Measurements from ENCODE around the gene CSMD2.

The CSMD2 gene

GRCh38 chr1:33709783-33710718 is 455.0 kb downstream of the CSMD2 start:
- no peak overlapping the region for H3K27ac ChIP-seq (ENCODE audit: low read depth, low read length)
- H3K4me1 ChIP-seq (ENCODE audit: control insufficient read depth, insufficient read depth, low read length): no peaks in the 10 kb centered on the region
- no peaks in the 10 kb centered on the region for H3K27me3 ChIP-seq (ENCODE audit: control insufficient read depth, insufficient read depth, low read length)
- H3K9ac ChIP-seq (ENCODE audit: low read length): no peak overlapping the region
- H3K4me3 ChIP-seq (ENCODE audit: low read length): no peak overlapping the region
- H3K36me3 ChIP-seq (ENCODE audit: control insufficient read depth, insufficient read depth, low read length): no peaks in the 10 kb centered on the region

- Histone ChIP-seq H3K4me1 (ENCODE audit: control insufficient read depth, insufficient read depth, low read length) (no peaks in the 10 kb centered on the region), H3K27ac (ENCODE audit: low read depth, low read length) (no peak overlapping the region), H3K36me3 (ENCODE audit: control insufficient read depth, insufficient read depth, low read length) (no peaks in the 10 kb centered on the region), H3K4me3 (ENCODE audit: low read length) (no peak overlapping the region), H3K27me3 (ENCODE audit: control insufficient read depth, insufficient read depth, low read length) (no peaks in the 10 kb centered on the region), H3K9ac (ENCODE audit: low read length) (no peak overlapping the region)
Observed at GRCh38 chr1:33709174-33709782, 455.8 kb downstream of the CSMD2 start.

GRCh38 chr1:33706634-33707255 is 458.3 kb downstream of the CSMD2 start:
- H3K4me1 ChIP-seq (ENCODE audit: control insufficient read depth, insufficient read depth, low read length): no peaks in the 10 kb centered on the region
- H3K27me3 ChIP-seq (ENCODE audit: control insufficient read depth, insufficient read depth, low read length): no peaks in the 10 kb centered on the region
- H3K4me3 ChIP-seq (ENCODE audit: low read length): no peak overlapping the region
- no peaks in the 10 kb centered on the region for H3K36me3 ChIP-seq (ENCODE audit: control insufficient read depth, insufficient read depth, low read length)
- H3K27ac ChIP-seq (ENCODE audit: low read depth, low read length): no peak overlapping the region
- H3K9ac ChIP-seq (ENCODE audit: low read length): no peak overlapping the region

GRCh38 chr1:33703464-33703863 is 461.6 kb downstream of the CSMD2 start:
- Histone ChIP-seq H3K9ac (ENCODE audit: low read length) (no peak overlapping the region), H3K4me3 (ENCODE audit: low read length) (no peak overlapping the region), H3K36me3 (ENCODE audit: control insufficient read depth, insufficient read depth, low read length) (no peaks in the 10 kb centered on the region), H3K27me3 (ENCODE audit: control insufficient read depth, insufficient read depth, low read length) (no peaks in the 10 kb centered on the region), H3K4me1 (ENCODE audit: control insufficient read depth, insufficient read depth, low read length) (no peaks in the 10 kb centered on the region), H3K27ac (ENCODE audit: low read depth, low read length) (no peak overlapping the region)

GRCh38 chr1:33698361-33699035 is 466.5 kb downstream of the CSMD2 start:
- no peaks in the 10 kb centered on the region for H3K36me3 ChIP-seq (ENCODE audit: control insufficient read depth, insufficient read depth, low read length)
- no peaks in the 10 kb centered on the region for H3K4me1 ChIP-seq (ENCODE audit: control insufficient read depth, insufficient read depth, low read length)
- no peaks in the 10 kb centered on the region for H3K27me3 ChIP-seq (ENCODE audit: control insufficient read depth, insufficient read depth, low read length)
- no peak overlapping the region for H3K27ac ChIP-seq (ENCODE audit: low read depth, low read length)
- H3K9ac ChIP-seq (ENCODE audit: low read length): no peak overlapping the region
- H3K4me3 ChIP-seq (ENCODE audit: low read length): no peak overlapping the region

GRCh38 chr1:33697816-33698215 is 467.2 kb downstream of the CSMD2 start:
- Histone ChIP-seq H3K27ac (ENCODE audit: low read depth, low read length) (no peak overlapping the region), H3K4me3 (ENCODE audit: low read length) (no peak overlapping the region), H3K27me3 (ENCODE audit: control insufficient read depth, insufficient read depth, low read length) (no peaks in the 10 kb centered on the region), H3K36me3 (ENCODE audit: control insufficient read depth, insufficient read depth, low read length) (no peaks in the 10 kb centered on the region), H3K9ac (ENCODE audit: low read length) (no peak overlapping the region), H3K4me1 (ENCODE audit: control insufficient read depth, insufficient read depth, low read length) (no peaks in the 10 kb centered on the region)

GRCh38 chr1:33696962-33697361 is 468.1 kb downstream of the CSMD2 start:
- no peak overlapping the region for H3K4me3 ChIP-seq (ENCODE audit: low read length)
- no peaks in the 10 kb centered on the region for H3K27me3 ChIP-seq (ENCODE audit: control insufficient read depth, insufficient read depth, low read length)
- no peaks in the 10 kb centered on the region for H3K4me1 ChIP-seq (ENCODE audit: control insufficient read depth, insufficient read depth, low read length)
- no peaks in the 10 kb centered on the region for H3K36me3 ChIP-seq (ENCODE audit: control insufficient read depth, insufficient read depth, low read length)
- H3K27ac ChIP-seq (ENCODE audit: low read depth, low read length): no peak overlapping the region
- no peak overlapping the region for H3K9ac ChIP-seq (ENCODE audit: low read length)

GRCh38 chr1:33696311-33696710 is 468.7 kb downstream of the CSMD2 start:
- Histone ChIP-seq H3K4me3 (ENCODE audit: low read length) (no peak overlapping the region), H3K27me3 (ENCODE audit: control insufficient read depth, insufficient read depth, low read length) (no peaks in the 10 kb centered on the region), H3K9ac (ENCODE audit: low read length) (no peak overlapping the region), H3K27ac (ENCODE audit: low read depth, low read length) (no peak overlapping the region), H3K4me1 (ENCODE audit: control insufficient read depth, insufficient read depth, low read length) (no peaks in the 10 kb centered on the region), H3K36me3 (ENCODE audit: control insufficient read depth, insufficient read depth, low read length) (no peaks in the 10 kb centered on the region)

- Histone ChIP-seq H3K36me3 (ENCODE audit: control insufficient read depth, insufficient read depth, low read length) (no peaks in the 10 kb centered on the region), H3K9ac (ENCODE audit: low read length) (no peak overlapping the region), H3K4me3 (ENCODE audit: low read length) (no peak overlapping the region), H3K4me1 (ENCODE audit: control insufficient read depth, insufficient read depth, low read length) (no peaks in the 10 kb centered on the region), H3K27me3 (ENCODE audit: control insufficient read depth, insufficient read depth, low read length) (no peaks in the 10 kb centered on the region), H3K27ac (ENCODE audit: low read depth, low read length) (no peak overlapping the region)
Observed at GRCh38 chr1:33692206-33693188, 472.5 kb downstream of the CSMD2 start.

GRCh38 chr1:33687000-33687399 is 478.0 kb downstream of the CSMD2 start:
- Histone ChIP-seq H3K27ac (ENCODE audit: low read depth, low read length) (no peak overlapping the region), H3K36me3 (ENCODE audit: control insufficient read depth, insufficient read depth, low read length) (no peaks in the 10 kb centered on the region), H3K9ac (ENCODE audit: low read length) (no peak overlapping the region), H3K4me1 (ENCODE audit: control insufficient read depth, insufficient read depth, low read length) (no peaks in the 10 kb centered on the region), H3K4me3 (ENCODE audit: low read length) (no peak overlapping the region), H3K27me3 (ENCODE audit: control insufficient read depth, insufficient read depth, low read length) (peaks cover 4% of the 10 kb centered on the region)

GRCh38 chr1:33686551-33686950 is 478.5 kb downstream of the CSMD2 start:
- no peaks in the 10 kb centered on the region for H3K4me1 ChIP-seq (ENCODE audit: control insufficient read depth, insufficient read depth, low read length)
- no peak overlapping the region for H3K4me3 ChIP-seq (ENCODE audit: low read length)
- H3K27me3 ChIP-seq (ENCODE audit: control insufficient read depth, insufficient read depth, low read length): peaks cover 4% of the 10 kb centered on the region
- no peak overlapping the region for H3K27ac ChIP-seq (ENCODE audit: low read depth, low read length)
- H3K9ac ChIP-seq (ENCODE audit: low read length): no peak overlapping the region
- no peaks in the 10 kb centered on the region for H3K36me3 ChIP-seq (ENCODE audit: control insufficient read depth, insufficient read depth, low read length)
